HTR-8/SVneo (cell line): Measurements from ENCODE around the gene CACNA2D3.

Source experiments
- DNase-seq: peaks from one replicate; pipeline ENCODE4 v3.0.0; 2011; ENCODE audit warnings: low spot score, mixed read lengths; ENCODE audit not compliant: insufficient read length
- FAIRE-seq: peaks from 2 replicates; lab custom pipeline; 2011; peaks lifted over from hg19 to GRCh38; lab: Jason Lieb, UNC

Gene CACNA2D3

DNA sequence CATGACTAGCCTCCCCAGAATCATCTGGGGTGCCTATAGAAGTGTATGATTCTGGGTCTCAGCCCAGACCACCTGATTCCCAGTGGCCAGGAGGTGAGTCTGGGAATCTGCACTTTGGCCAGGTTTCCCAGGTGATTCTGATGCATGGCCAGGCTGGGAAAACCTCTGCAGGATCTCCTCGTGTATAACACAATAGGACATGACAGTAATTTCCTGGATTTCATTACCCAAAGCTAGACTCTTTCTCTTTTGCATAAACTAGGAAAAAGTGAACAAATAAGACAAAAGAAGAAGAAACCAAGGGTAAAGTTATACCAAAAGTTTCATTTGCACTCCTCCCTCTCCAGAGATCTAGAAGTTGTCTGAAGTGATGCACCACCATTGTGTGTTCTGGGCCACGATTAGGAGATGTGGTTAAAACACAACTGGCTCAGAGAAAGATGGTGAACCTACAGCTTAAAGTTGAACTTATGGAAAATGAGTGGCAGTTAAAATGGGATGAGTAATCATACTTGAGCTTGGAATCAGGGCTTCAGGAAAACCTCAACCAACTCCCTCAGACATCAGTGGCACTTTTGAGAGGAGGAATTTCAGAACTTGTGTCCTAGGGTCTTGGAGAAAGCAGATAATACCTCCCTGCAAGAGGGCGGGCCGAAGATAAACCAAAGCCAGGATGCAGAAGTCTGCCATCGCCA is 914.7 kb downstream of the CACNA2D3 start:
- DNase-seq (no peak), FAIRE-seq (no peak)

DNA sequence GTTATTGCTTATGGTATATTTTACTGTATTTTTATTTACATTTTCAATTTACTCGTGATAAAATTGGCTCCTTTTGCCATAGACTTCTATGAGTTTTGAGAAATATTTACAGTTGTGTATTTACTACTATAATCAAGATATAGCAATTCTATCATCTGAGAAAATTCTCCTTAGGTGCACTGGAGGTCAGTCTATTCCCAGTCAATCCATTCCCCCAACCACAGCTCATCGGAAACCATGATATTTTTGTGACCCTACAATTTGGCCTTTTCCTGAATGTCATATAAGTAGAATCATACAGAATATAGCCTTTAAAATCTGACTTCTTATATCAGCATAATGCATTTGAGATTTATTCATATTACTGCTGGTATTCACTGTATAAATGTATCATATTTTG is 920.2 kb downstream of the CACNA2D3 start:
- no peak for FAIRE-seq
- peak; percentile 12 for DNase-seq

GRCh38 chr3:55044486-55044885 is 922.1 kb downstream of the CACNA2D3 start:
- no peak for FAIRE-seq
- DNase-seq, result no peak

DNA sequence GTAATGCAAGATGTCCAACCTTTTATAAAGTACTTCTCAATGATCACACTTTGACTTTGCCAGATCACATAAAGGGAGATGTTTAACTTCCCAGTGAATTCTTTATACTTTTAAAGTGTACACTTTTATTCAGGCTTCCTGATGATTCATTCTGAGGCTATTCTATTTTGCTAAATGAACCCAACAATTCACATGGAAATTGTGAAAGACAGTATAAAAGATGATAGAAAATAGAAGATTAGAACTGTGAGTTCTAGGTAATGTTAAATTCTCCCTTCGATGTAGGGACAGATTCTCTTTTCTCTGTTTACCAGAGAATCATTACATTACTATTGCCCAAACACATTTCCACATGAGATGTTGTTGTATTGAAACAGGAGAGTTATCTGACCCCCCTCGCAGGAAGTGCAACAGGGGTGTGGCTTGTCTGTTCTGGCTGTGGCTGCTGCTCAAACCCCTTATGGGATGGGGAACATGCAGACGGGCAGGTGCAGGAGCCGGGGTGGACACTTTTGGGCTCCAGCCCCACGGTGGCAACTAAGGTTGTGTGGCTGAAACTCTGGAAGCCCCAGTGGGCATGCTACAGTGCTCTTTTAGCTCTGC is 936.8 kb downstream of the CACNA2D3 start:
- FAIRE-seq, result no peak
- DNase-seq, result peak; percentile 6

DNA sequence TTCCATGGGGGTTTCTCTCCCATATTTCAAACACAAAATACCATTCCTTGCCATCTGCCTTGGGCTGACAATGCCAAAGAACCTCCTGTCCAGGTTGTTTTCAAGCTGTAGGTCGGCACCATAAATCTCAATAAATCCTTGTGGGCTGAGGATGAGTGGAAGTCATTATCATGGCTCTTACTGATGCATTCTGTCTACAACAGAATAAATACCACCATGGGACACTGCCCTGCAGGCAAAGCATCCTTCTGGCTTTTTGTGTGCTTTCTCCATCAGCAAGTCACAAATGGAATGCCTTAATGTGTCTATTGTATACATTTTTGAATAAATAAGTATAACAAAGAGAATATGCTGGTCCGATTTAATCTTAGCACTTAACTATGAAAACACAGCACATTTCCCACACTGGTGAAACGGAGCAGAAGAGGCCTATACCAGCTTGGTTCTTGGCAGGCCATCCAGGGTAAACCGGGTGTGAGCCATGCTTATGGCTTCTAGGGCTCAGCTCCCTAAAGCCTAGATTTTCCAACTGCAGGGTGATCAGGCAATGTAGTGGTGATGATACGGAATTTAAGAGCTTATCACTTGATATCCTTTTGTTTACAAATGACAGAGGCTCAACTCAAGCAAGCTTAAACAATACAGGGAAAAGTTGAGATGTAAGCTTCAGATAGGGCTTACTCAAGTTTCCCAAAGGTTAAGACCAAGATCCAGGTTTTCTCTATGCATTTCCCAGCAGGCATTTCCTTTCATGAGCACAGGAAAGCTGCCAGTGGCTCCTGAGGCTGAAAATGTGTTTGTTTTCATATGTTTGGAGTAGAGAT is 938.8 kb downstream of the CACNA2D3 start:
- no peak for FAIRE-seq

DNA sequence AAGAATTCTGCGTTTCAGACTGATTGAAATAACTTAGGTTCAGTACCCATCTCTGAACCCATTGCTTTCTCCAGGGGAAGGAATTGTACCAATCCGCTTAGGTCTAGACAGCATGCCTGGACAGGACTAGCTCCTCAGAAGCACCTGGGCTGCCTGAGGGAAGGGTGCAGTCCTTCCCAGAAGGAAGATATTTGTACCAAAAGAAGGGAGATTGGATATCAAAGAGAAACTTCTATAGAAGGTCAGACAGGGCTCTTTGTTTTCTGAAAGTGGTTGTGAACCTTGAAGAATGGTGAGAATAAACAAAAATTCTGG is 939.3 kb downstream of the CACNA2D3 start:
- DNase-seq, result no peak

More for the DNA sequence above, 938.8 kb downstream of the CACNA2D3 start:
- no peak for DNase-seq

DNA sequence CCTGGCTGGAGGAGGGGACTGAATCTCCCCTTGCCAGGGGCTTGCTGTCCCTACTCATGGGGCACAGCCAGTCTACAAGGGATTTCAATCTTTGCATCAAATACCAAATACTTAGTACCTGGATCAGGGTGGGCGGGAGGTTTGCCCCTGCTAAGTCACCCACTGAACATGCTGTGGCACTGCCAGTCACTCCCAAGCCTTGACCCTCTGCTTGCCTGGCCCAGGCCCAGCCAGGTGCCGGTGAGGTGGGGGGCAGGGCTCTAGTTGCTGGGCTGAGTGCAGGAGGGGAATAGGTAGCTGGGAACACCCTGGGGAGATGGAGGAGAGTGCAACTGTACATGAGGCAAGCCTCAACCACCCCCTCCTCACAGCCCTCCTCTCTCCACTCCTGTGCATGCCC is 941.8 kb downstream of the CACNA2D3 start:
- FAIRE-seq (no peak), DNase-seq (no peak)

More for the DNA sequence above, 939.3 kb downstream of the CACNA2D3 start:
- no peak for FAIRE-seq

DNA sequence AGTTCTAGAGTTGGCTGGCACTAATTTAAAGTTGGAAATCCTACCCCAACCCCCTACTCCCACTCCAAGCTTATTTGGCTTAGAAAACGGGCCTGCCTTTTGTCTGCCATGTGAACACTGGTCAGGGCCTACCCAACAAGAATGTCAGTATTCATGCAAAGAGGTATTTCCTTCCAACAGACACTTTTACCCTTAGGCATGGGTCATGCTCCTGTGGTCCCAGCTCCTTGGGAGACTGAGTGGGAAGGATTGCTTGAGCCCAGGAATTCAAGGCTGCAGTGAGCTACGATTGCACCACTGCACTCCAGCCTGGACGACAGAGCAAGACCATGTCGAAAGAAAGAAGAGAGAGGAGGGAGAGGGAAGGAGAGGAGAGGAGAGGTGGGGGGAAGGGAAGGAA is 943.0 kb downstream of the CACNA2D3 start:
- no peak for DNase-seq
- peak; percentile 31 for FAIRE-seq

GRCh38 chr3:55066551-55067047 is 944.2 kb downstream of the CACNA2D3 start:
- no peak for DNase-seq
- FAIRE-seq, result no peak

DNA sequence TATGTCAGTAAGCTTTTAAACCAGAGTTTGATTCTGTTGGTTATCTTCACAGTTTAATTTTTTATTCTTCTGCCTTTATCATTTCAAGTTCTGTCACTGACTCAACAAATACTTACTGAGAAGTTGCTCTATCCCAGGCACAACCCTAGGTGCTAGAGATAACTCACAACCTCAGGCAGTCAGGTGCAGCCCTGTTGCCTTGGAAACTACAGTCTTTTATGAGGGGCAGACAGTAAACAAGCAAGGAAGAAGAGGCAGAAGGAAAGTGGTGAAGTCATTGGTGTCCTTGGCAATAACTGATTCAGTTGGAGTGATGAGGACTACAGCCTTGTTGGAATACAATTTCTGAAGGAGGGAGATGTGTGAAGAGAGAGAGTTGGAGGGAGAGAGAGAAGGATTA is 947.6 kb downstream of the CACNA2D3 start:
- FAIRE-seq (no peak), DNase-seq (no peak)

DNA sequence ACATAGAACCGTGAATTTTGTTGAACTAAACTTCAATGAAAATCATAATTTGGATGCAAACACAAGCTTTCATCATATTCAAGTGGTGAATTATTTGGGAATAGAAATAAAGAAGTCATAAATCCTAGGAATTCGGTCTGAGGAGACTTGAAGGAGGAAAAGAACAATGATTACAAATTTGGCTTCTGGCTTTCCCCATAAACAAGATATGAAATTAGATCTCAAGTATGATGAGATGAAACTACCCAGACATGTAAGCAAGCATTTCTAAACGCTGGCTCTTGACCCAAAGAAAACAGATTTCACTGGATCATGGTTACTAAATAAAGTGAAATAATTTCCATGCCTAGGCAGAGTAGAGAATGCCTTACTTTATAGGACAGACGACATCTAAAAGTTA is 952.4 kb downstream of the CACNA2D3 start:
- DNase-seq (no peak), FAIRE-seq (no peak)

DNA sequence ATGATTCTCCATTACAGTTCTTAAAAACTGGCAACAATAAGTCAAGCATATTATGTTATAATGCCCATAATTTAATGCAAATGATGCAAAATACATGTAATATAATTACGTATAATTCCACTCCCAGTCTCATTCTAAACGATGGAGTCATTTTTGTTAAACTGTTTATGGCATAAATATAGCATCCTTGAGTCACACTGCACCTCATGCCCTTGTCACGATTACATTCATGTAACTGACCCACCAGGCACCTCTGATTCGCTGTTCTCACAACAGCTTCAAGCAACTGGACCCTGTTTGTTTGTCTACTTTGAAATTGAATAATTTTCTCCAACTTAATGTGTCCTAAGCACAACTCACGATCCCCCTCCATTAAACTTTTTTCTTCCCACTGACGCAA is 953.5 kb downstream of the CACNA2D3 start:
- FAIRE-seq, result no peak
- no peak for DNase-seq

DNA sequence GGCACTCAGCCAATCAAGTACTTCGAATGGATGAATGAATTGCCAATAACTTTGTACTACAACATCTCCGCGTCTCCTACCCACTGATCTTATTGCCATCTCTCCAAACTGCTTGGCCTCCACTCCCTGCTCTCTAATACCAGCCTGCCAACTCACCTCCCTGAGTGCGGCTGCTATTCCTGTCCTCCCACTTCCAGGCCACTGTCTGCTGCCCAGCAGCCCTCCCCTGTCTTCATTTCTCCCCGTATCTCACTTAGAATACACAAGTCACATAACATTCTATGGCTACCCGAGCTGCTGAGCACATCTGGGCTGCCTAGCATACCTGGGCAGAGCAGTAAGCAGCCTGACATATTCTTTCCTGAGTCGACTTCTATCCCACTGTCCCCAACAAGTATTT is 955.4 kb downstream of the CACNA2D3 start:
- DNase-seq (no peak), FAIRE-seq (no peak)

DNA sequence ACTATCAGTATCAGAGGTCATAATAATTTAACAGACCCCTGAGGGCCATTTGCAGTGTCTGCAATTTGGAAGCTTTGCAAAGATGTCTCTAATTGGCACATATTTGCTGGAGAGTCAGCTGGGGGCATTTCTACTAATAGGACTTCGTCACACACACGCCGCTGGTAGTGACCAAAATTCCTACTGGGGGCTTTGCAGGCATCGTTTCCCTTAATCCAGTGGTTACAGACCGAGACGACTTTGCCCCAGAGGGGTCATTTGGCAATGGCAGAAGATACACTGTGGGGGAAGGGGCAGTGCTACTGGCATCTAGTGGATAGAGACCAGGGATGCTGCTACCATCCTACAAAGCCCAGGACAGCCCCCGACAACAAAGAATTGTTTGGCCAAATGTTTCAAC is 956.5 kb downstream of the CACNA2D3 start:
- no peak for FAIRE-seq
- no peak for DNase-seq

DNA sequence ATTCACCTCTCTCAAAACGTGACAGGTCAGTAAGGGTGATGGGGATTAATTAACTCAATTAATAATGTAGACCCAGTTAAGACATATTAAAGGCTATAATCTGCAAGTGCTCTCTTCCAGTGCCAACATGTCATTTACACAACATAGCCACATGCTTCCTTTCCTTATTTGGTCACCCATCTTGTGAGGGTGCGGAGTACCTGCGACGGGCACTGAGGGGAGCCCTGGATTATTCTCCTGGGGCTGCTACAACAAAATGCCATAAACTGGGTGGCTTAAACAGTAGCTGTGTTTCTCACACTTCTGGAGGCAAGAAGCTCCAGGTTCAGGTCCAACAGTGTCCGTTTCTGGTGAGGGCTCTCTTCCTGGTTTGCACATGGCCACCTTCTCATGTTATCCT is 962.9 kb downstream of the CACNA2D3 start:
- DNase-seq, result no peak
- FAIRE-seq, result no peak

DNA sequence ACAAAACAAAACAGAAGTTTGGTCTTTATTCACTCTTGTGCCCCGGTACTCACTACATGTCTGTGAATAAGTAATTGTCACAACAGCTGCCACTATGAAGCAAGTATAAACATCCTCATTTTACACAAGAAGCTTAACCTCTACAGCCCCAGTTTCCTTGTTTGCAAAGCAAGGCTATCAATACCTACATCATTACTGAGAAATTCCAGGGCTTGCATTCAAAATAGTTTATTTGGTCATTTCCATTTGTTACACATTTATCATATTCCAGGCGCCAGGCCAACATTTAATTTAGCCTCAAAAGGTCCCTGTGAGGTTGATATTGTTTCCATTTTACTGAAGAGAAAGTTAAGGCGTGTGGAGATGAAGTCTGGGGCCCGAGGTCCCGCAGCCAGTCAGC is 966.9 kb downstream of the CACNA2D3 start:
- DNase-seq, result no peak
- no peak for FAIRE-seq

DNA sequence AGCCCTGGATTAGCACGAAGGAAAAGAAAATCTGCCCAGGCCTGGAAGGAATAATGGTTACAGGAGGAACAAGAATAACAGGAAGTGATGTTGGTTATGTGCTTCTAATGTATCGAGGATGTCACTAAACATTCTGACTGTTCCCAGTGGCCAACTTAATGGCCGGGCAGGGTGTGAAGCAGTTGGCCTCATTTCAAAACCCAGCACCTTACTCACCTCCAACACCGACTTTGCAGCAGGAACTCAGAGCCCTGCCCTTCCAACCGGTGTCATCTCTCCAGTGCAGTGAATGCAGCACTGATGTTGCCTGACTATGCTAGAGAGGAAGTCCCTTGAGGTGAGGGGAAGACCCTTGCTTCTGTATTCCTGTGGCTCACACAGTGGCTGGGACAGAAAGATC is 967.9 kb downstream of the CACNA2D3 start:
- DNase-seq (no peak), FAIRE-seq (peak; percentile 60)

DNA sequence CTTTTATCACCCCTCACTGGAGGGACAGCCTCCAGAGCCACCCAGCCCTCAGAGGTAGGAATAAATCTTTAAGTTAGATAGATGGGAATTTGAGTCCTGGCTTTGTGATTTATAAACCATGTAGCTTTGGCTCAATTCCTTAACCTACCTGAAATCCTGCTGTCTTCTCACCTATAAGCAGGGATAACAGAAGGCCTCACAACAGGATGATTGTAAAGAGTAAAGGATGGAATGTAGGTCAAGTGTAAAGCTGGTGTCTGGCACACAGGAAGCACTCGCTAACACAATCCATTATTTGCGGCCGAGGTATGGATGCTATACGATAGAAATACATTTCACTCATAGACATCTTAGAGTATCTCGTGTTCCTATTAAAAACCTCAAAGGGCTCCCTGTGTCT is 968.4 kb downstream of the CACNA2D3 start:
- no peak for DNase-seq
- no peak for FAIRE-seq

DNA sequence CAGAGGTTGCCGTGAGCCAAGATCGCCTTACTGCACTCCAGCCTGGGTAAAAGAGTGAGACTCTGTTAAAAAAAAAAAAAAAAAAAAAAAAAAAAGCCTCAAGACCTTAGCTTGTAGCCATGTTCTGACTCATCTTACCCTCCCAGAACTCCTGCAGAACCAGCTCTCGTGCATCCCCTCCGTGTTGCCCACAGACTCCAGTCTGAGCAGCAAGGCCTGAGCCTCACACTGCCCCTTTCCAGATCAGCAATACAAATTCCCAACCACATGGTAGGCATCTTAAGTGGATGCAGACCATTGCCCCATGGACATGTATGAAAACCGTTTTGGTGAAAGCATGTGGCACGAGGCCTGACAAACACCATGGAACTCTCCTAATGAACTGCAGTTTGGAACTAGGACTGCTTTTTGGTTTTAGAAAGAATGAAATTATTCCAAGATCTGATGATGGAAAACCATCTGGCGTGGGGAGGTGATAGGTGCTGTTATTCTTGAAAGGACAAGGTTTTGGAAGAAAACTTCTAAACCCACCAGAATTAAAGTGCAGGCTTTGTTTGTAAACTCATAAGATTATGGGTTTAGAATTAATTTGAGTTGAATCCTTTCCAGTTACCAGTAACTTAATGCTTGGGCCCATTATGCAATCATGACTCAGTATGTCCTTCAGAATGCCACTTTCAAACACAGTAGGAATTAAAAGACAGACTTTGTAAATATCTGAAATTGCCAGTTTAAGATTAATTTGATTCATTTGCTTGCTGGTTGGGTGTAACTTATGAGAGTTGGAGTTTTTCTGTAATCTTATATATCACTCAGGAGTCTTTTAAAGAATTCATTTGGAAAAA is 969.3 kb downstream of the CACNA2D3 start:
- DNase-seq, result peak; percentile 17
- no peak for FAIRE-seq

DNA sequence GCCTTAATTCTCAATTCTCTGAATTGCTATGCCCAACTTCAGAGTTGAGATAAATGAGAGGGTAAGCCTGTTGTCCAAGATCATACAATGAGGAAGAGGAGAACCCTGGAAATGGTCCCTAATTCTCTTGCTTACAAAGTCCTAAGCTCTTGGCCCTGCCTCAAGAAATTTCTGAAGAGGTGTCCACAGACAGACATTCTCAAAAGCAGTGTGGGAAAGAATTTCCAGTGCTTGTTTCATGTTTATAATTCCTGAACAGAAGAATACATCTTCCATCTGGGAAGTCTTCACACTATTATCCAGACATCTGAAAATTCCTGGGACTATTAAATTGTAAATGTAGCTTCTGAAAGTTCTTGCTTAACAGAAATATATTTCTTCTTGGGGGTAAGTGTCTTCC is 972.3 kb downstream of the CACNA2D3 start:
- DNase-seq, result no peak
- FAIRE-seq, result no peak
